Astrocyte (in vitro differentiated cells and primary cell): ENCODE data around the gene GNB1L. TPM values are rescaled to one million over a fixed set of nuclear protein-coding genes. Genes with fewer than 3 reads are reported as not detected.

Experiments used
- DNase-seq: peaks from one replicate; pipeline ENCODE4 v3.0.0-alpha.2; 2010; ENCODE audit warnings: low read depth
- FAIRE-seq: peaks from 2 replicates; lab custom pipeline; 2011; peaks lifted over from hg19 to GRCh38; lab: Jason Lieb, UNC
- H2AFZ ChIP-seq: 2 replicates; pipeline ENCODE4 v1.6.0; 2012; ENCODE audit warnings: low read depth, low read length, inconsistent platforms
- H3K27ac ChIP-seq: 2 replicates; pipeline ENCODE4 v1.5.1; 2011; ENCODE audit warnings: low read depth, low read length, inconsistent platforms
- H3K27me3 ChIP-seq: 2 replicates; pipeline ENCODE4 v1.6.0; 2011; ENCODE audit warnings: low read length, inconsistent platforms; ENCODE audit not compliant: insufficient read depth
- H3K36me3 ChIP-seq: 2 replicates; pipeline ENCODE4 v1.5.1; 2011; ENCODE audit warnings: low read length, inconsistent platforms; ENCODE audit not compliant: insufficient read depth
- H3K4me1 ChIP-seq: 2 replicates; pipeline ENCODE4 v1.5.1; 2011; ENCODE audit warnings: low read length, inconsistent platforms; ENCODE audit not compliant: insufficient read depth
- H3K4me2 ChIP-seq: 2 replicates; pipeline ENCODE4 v1.6.0; 2012; ENCODE audit warnings: low read length, inconsistent platforms
- H3K4me3 ChIP-seq: 2 replicates; pipeline ENCODE4 v1.5.1; 2011; ENCODE audit warnings: low read depth, mild to moderate bottlenecking, low read length, inconsistent platforms; ENCODE audit not compliant: insufficient read depth
- H3K79me2 ChIP-seq: 2 replicates; pipeline ENCODE4 v1.6.0; 2012; ENCODE audit warnings: mild to moderate bottlenecking, low read length, inconsistent platforms; ENCODE audit not compliant: insufficient read depth
- H3K9ac ChIP-seq: 2 replicates; pipeline ENCODE4 v1.6.0; 2012; ENCODE audit warnings: mild to moderate bottlenecking, low read length, inconsistent platforms
- H3K9me3 ChIP-seq: 2 replicates; pipeline ENCODE4 v1.5.1; 2012; ENCODE audit warnings: low read depth, mild to moderate bottlenecking, low read length, inconsistent platforms; ENCODE audit not compliant: insufficient read depth
- H4K20me1 ChIP-seq: 2 replicates; pipeline ENCODE4 v1.6.0; 2012; ENCODE audit warnings: low read length, inconsistent platforms; ENCODE audit not compliant: insufficient read depth
- H3K27ac Mint-ChIP-seq: one replicate; pipeline ENCODE4 v1.8.0; 2021; ENCODE audit warnings: mild to moderate bottlenecking, mixed read lengths; ENCODE audit not compliant: unreplicated experiment
- H3K27me3 Mint-ChIP-seq: one replicate; pipeline ENCODE4 v1.8.0; 2021; ENCODE audit warnings: low read depth, mixed read lengths; ENCODE audit not compliant: unreplicated experiment
- H3K36me3 Mint-ChIP-seq: one replicate; pipeline ENCODE4 v1.8.0; 2021; ENCODE audit warnings: low read depth, mixed read lengths; ENCODE audit not compliant: unreplicated experiment
- H3K4me1 Mint-ChIP-seq: one replicate; pipeline ENCODE4 v1.8.0; 2021; ENCODE audit warnings: low read depth, mixed read lengths; ENCODE audit not compliant: unreplicated experiment
- H3K4me3 Mint-ChIP-seq: one replicate; pipeline ENCODE4 v1.8.0; 2021; ENCODE audit warnings: mild to moderate bottlenecking, moderate library complexity, mixed read lengths; ENCODE audit not compliant: unreplicated experiment
- H3K9me3 Mint-ChIP-seq: one replicate; pipeline ENCODE4 v1.8.0; 2021; ENCODE audit warnings: mild to moderate bottlenecking, mixed read lengths; ENCODE audit not compliant: unreplicated experiment
- EZH2 ChIP-seq: IDR thresholded peaks from 2 replicates; pipeline ENCODE4 v1.6.1; 2012; ENCODE audit warnings: mild to moderate bottlenecking, low read length, inconsistent platforms; ENCODE audit not compliant: insufficient read depth
- total RNA-seq: library from RNA; stranded (reverse); gene quantifications from 2 replicates; pipeline ENCODE4 v1.2.1, GENCODE V29; 2021
- TF ChIP-seq, protein P1 (sequence below): IDR thresholded peaks from 2 replicates; pipeline ENCODE4 v1.5.1; 2011; ENCODE audit warnings: low read depth, mild to moderate bottlenecking, inconsistent platforms, low read length, moderate library complexity; ENCODE audit not compliant: insufficient read depth

Gene GNB1L
- total RNA-seq, 1 donor from 2014 or later = 14.3 TPM

DNA sequence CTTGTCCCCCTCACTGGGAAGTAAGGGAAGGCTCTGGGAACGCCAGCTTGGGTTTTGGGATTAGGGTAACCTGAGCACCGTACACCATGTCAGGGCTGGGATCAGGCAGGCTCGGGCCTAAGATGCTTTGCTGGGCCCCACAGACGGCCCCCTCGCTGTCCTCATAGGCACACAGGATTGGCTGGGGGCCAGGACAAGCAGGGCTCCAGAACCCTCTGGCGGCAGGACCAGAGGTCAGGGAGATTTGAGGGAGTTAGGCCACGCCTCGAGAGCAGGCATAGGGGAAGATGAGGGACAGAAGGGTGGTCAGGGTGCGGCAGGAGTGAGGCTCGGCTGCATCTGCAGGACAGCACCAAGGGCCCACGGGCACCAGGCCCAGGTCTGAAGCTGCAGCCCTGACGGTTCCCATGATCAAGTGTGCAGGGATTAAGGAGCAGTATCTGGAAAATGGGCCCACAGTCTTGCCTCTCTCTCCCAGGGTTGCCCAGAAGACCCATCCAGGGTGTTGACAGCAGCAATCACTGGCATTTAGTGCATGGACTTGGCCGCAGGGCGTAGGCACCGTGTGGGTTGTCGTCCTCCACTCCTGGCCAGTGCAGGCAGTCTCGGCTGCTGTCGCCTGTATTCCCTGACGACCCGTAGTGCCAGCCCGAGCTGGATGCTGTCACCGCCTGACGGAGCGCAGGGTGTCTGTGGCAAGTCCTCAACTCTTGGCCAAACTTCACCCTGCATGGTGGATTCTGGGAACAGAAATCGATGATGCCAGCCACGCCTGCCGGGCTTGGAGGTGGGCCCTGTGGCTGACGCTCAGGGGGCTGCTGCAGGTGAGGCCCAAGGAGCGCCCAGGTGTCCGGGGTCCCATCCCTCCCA, 15.7 kb upstream of the GNB1L start:
- FAIRE-seq (no peak), DNase-seq (no peak)
- Histone ChIP-seq H3K79me2 (no peaks in the 10 kb centered on the region), H4K20me1 (no peaks in the 10 kb centered on the region), H3K4me3 (no peak overlapping the region), H2AFZ (no peak overlapping the region), H3K36me3 (no peaks in the 10 kb centered on the region), H3K27ac (no peak overlapping the region), H3K27me3 (no peaks in the 10 kb centered on the region), H3K9ac (no peak overlapping the region), H3K4me1 (peaks cover 12% of the 10 kb centered on the region), H3K4me2 (no peak overlapping the region), H3K9me3 (no peaks in the 10 kb centered on the region)
- no peaks in the 10 kb centered on the region for H3K36me3 Mint-ChIP-seq
- H3K4me3 Mint-ChIP-seq = no peak overlapping the region
- H3K9me3 Mint-ChIP-seq = no peaks in the 10 kb centered on the region
- H3K27ac Mint-ChIP-seq = no peak overlapping the region
- no peak for TF ChIP-seq EZH2
- TF ChIP-seq, protein P1, sequence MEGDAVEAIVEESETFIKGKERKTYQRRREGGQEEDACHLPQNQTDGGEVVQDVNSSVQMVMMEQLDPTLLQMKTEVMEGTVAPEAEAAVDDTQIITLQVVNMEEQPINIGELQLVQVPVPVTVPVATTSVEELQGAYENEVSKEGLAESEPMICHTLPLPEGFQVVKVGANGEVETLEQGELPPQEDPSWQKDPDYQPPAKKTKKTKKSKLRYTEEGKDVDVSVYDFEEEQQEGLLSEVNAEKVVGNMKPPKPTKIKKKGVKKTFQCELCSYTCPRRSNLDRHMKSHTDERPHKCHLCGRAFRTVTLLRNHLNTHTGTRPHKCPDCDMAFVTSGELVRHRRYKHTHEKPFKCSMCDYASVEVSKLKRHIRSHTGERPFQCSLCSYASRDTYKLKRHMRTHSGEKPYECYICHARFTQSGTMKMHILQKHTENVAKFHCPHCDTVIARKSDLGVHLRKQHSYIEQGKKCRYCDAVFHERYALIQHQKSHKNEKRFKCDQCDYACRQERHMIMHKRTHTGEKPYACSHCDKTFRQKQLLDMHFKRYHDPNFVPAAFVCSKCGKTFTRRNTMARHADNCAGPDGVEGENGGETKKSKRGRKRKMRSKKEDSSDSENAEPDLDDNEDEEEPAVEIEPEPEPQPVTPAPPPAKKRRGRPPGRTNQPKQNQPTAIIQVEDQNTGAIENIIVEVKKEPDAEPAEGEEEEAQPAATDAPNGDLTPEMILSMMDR = no peak
- H3K4me1 Mint-ChIP-seq = peaks cover 4% of the 10 kb centered on the region
- no peaks in the 10 kb centered on the region for H3K27me3 Mint-ChIP-seq

DNA sequence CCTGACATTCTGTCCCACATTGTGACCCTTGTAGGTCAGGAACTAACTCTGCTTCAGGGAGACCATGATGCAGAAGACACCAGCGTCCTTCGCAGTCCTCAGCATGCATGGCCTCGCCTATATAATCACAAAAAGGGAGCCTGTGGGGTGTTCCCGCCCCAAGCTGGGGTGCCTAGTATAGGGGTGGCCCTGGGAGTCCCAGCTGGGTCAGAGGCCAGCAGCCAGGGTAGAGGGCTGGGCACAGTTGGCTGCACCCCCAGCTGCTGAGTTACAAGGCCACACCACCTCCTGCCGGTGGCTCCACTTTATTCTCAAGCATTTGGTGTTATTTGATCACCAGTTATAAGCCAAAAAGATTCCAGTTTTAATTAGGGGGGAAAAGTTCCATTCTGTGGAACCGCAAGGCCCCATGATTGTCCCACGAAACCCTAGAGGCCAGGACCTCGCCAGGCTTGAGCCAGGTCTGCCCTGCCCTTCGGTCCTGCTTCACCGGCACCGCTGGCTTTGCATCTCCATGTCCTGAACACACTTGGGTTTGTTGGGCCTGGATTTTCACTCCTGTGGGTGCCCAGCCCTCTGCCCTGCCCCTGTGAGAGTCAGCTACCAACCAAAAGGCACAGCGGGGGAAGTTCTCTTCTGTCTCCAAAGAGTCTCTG, 15.0 kb upstream of the GNB1L start:
- no peak overlapping the region for H3K4me3 Mint-ChIP-seq
- no peaks in the 10 kb centered on the region for H3K79me2 ChIP-seq
- H4K20me1 ChIP-seq = no peaks in the 10 kb centered on the region
- no peaks in the 10 kb centered on the region for H3K9me3 ChIP-seq
- peaks cover 10% of the 10 kb centered on the region for H3K4me1 Mint-ChIP-seq
- no peaks in the 10 kb centered on the region for H3K9me3 Mint-ChIP-seq
- no peaks in the 10 kb centered on the region for H3K36me3 Mint-ChIP-seq
- peaks cover 5% of the 10 kb centered on the region for H3K4me1 ChIP-seq
- no peak for FAIRE-seq
- no peak overlapping the region for H3K4me3 ChIP-seq
- no peak overlapping the region for H3K27ac Mint-ChIP-seq
- H3K4me2 ChIP-seq = no peak overlapping the region
- no peak overlapping the region for H3K9ac ChIP-seq
- TF ChIP-seq, protein P1 = no peak
- no peak for TF ChIP-seq EZH2
- H3K27me3 Mint-ChIP-seq = no peaks in the 10 kb centered on the region
- H3K27ac ChIP-seq = no peak overlapping the region
- H3K27me3 ChIP-seq = no peaks in the 10 kb centered on the region
- H2AFZ ChIP-seq = no peak overlapping the region
- no peak for DNase-seq
- no peaks in the 10 kb centered on the region for H3K36me3 ChIP-seq
